Panc1 (cell line): ENCODE measurements around the gene NR6A1.

Experiments
- SIN3A ChIP-seq: IDR thresholded peaks from 2 replicates; pipeline ENCODE4 v1.6.1; 2012; ENCODE audit warnings: low read depth, mild to moderate bottlenecking, low read length, moderate library complexity, borderline replicate concordance; ENCODE audit not compliant: insufficient read depth
- TF ChIP-seq, protein P1 (sequence below): fragments of 450-650 bp; IDR thresholded peaks from 2 replicates; pipeline ENCODE4 v1.5.1; 2017; ENCODE audit warnings: mild to moderate bottlenecking

DNA sequence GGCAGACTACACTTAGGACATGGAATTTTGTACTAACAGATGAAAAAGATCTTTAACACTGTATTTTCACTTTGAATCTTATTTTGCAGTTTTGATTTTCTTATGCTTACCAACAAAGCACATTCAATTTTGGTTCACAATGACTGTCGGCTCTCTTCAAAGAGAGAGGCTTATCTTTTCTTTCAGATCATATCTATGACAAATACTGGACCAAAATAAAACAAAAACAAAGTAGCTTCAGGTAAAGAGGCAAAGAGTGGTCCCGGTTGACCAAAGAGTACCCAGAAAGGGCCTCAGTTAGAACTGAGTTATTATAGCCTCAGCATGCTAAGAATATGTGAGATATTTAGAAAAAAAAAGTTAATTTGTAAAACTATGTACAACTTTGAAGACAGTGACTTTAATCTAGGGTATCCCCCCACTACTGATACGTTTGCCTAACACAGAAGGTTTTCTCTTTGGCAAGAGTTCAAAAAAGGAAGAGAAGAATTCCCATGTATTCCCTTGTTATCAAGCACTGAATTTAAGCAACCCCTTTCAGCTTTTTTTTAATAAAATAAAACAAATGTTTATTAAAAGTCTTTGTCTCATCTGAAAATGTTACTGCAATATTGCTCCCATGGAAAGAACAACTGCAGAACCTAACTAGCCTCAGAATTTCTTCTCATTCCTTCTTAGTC, 50.5 kb downstream of the NR6A1 start:
- TF ChIP-seq SIN3A, result no peak
- TF ChIP-seq, protein P1, sequence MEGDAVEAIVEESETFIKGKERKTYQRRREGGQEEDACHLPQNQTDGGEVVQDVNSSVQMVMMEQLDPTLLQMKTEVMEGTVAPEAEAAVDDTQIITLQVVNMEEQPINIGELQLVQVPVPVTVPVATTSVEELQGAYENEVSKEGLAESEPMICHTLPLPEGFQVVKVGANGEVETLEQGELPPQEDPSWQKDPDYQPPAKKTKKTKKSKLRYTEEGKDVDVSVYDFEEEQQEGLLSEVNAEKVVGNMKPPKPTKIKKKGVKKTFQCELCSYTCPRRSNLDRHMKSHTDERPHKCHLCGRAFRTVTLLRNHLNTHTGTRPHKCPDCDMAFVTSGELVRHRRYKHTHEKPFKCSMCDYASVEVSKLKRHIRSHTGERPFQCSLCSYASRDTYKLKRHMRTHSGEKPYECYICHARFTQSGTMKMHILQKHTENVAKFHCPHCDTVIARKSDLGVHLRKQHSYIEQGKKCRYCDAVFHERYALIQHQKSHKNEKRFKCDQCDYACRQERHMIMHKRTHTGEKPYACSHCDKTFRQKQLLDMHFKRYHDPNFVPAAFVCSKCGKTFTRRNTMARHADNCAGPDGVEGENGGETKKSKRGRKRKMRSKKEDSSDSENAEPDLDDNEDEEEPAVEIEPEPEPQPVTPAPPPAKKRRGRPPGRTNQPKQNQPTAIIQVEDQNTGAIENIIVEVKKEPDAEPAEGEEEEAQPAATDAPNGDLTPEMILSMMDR, result no peak
